Omental fat pad (tissue), 4 donors: ENCODE results near the gene DACT2. TPM values are rescaled to one million over a fixed set of nuclear protein-coding genes. Genes with fewer than 3 reads are reported as not detected.

Source experiments
- ATAC-seq: fragments of 150-250 bp; one replicate; pipeline ENCODE4 v1.9.1; 2016; ENCODE audit warnings: mild to moderate bottlenecking, moderate library complexity; ENCODE audit not compliant: low FRiP score
- DNase-seq: peaks from one replicate; pipeline ENCODE4 v3.0.0-alpha.2; 2019; ENCODE audit warnings: low spot score
- CTCF ChIP-seq, 3 donors: fragments of 450-650 bp; IDR thresholded peaks; one replicate each; pipeline ENCODE4 v1.5.1; 2016 to 2017; ENCODE audit warnings: antibody characterized with exemption in 3 of 3, mild to moderate bottlenecking in 3 of 3, moderate library complexity in 2 of 3
- total RNA-seq, 4 donors: library from RNA; depleted of rRNA; stranded (reverse); fragments of >200 nt; gene quantifications; one replicate each; pipeline ENCODE4 v1.1.0, GENCODE V29; 2016

The DACT2 gene
- total RNA-seq, 4 donors from 2014 or later: 0.63 to 3.9 (median 2.3) TPM

DNA sequence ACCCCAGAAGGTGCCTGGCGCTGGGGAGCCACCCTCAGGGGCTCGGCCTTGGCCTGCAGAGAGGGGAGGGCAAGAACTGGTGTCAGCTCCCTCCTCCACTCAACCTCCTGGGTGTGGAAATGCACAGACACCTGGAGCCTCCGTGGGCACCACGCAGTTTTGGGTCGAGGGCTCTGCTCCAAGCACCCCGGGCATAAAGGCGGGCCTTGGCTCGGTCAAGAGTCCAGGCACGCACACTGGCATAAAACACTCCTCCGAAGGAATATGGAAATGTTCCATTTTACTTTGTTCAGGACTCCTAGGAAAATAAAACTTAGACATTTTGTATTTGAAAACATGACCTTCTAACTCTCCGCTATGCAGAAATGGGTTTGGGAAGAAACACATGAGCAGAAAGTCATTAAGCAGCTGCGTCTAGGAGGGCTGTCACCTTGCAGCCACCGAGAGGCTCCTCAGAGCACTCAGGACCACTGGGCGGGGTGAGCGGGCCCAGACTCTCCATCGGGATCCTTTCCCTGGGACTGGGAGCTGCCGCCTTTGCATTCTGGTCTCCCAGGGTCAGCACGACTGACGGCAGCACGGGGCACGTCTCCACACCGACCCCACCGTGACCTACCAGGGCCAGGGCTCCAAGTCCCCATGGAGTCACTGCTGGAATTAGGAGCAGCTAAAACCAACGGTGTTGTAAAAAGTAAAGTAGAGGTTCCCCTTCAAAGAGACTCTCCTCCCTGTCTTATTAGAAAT lies 46.0 kb upstream of the DACT2 start:
- ATAC-seq (no peak), DNase-seq (no peak)
- TF ChIP-seq CTCF (IDR thresholded peaks at IDR 0.05): no peak

DNA sequence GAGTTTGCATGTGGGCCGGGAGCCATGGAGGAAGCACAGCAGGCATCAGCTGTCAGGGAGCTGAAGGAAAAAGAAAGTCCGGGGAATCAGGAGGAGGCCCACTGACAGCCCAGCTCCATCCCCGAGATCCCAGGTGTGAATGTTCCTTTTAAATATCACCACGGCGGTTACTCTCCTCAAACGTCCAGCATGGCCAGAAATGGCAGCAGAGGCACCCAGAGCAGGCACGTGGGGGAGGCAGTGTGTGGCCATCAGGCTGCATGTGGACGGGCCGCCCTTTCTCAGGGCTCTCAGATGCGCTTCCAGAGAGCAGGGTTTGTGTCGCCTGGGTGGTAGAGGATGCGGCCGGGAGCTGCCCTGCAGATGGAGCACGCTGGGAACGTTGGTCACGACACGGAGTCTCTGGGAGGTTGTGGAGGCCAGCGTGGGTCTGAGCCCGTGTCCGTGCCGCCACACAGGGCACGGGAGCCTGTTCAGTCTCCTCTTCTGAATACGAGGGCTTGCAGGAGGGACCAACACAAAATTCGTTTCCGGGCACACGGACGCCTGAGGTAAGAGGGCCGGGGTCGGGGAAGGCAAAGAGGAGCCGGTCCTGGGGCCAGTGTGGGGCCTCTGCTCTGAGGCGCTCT lies 45.3 kb upstream of the DACT2 start:
- DNase-seq (no peak), ATAC-seq (no peak)
- TF ChIP-seq CTCF (IDR thresholded peaks at IDR 0.05): no peak

GRCh38 chr6:168363811-168364792 lies 44.5 kb upstream of the DACT2 start:
- ATAC-seq: no peak
- no peak for TF ChIP-seq CTCF (IDR thresholded peaks at IDR 0.05)
- no peak for DNase-seq

DNA sequence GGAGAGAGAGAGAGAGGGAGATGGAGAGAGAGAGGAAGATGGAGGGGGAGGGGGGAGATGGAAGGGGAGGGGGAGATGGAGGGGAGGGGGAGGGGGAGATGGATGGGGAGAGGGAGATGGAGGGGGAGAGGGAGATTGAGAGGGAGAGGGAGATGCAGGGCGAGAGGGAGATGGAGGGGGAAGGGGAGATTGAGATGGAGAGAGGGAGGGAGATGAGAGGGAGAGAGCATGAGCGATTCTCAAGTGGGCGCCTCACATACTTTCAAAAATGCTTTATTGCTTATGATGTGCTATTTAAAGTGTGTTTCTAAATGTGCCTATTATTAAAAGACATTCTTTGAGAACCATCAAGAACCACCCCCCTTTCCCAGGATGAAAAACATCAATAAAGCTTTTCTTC lies 43.7 kb upstream of the DACT2 start:
- no peak for TF ChIP-seq CTCF (IDR thresholded peaks at IDR 0.05)
- DNase-seq (no peak), ATAC-seq (no peak)

GRCh38 chr6:168362276-168362990 lies 42.9 kb upstream of the DACT2 start:
- DNase-seq (peak; percentile 3), ATAC-seq (no peak)
- TF ChIP-seq CTCF (IDR thresholded peaks at IDR 0.05): no peak

DNA sequence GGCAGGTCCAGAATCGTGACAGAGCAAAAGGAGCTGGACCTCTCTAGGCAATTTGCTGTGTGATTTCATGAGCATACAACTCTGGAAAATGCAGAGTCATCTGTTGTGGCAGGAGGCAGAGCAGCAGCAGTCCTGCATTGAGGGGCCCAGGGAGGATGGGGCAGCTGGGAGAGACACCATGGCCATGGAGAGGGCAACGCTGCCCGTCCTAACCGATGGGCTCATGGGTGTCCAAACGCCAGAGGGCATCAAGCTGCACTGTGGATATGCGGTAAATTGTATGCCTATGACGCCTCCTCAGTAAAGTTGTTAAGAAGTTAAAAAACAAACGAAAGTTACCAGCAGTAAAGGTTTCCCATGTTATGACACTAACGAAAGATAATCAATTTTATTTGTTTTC lies 42.2 kb upstream of the DACT2 start:
- DNase-seq (peak; percentile 3), ATAC-seq (no peak)
- no peak for TF ChIP-seq CTCF (IDR thresholded peaks at IDR 0.05)
